Measurements from ENCODE around the gene ARPC1A. TPM values are rescaled to one million over a fixed set of nuclear protein-coding genes. Genes with fewer than 3 reads are reported as not detected.

ARPC1A gene
- polyA plus RNA-seq, 1 of the 3 experiments (the other 2 are of a cell fraction) = 306 TPM

- WGBS (ENCODE audit: low lambda C conversion rate) = 91% methylated on average over 5 of the region's 5 CpGs
Measured at GRCh38 chr7:99296471-99296870, 29.2 kb upstream of the ARPC1A start.

More at GRCh38 chr7:99296471-99296870, 29.2 kb upstream of the ARPC1A start:
- Histone ChIP-seq H3K4me2 (no peak overlapping the region), H3K4me3 (ENCODE audit: low read depth in 2 of 2, low read length in 1 of 2) (no peak overlapping the region), H3K9me3 (no peaks in the 10 kb centered on the region), H3K4me1 (ENCODE audit: control insufficient read depth in 1 of 2, insufficient read depth in 2 of 2, low read depth in 1 of 2, low read length in 1 of 2) (no peaks in the 10 kb centered on the region), H4K20me1 (ENCODE audit: insufficient read depth) (no peaks in the 10 kb centered on the region), H3K27me3 (ENCODE audit: insufficient read depth) (no peaks in the 10 kb centered on the region), H3F3A (replicated peaks; ENCODE audit: insufficient read depth) (no peaks in the 10 kb centered on the region), H3K9ac (no peak overlapping the region), H3K9me2 (no peaks in the 10 kb centered on the region), H3K27ac (ENCODE audit: low read depth in 2 of 2, low read length in 1 of 2) (no peak overlapping the region), H2AFZ (ENCODE audit: low read depth) (no peak overlapping the region), H3K79me2 (ENCODE audit: insufficient read depth) (no peaks in the 10 kb centered on the region), H3K36me3 (replicated peaks in 1 of 2; ENCODE audit: control insufficient read depth in 1 of 2, insufficient read depth in 2 of 2, low read length in 1 of 2) (no peaks in the 10 kb centered on the region)
- no peak for DNase-seq
- CTCF ChIA-PET = interaction anchor here (1.6 to 2.8 kb wide), 2 partner anchors 16 to 256 kb away, joined by 6 to 10 read pairs; no protein-coding TSS in a partner anchor
- POLR2A ChIA-PET = no interaction called here
- TF ChIP-seq EP300 (IDR thresholded peaks at IDR 0.05; ENCODE audit: borderline replicate concordance in 1 of 2, low read depth in 1 of 2, low read length in 1 of 2) = no peak
- TF ChIP-seq POLR2AphosphoS5 (IDR thresholded peaks at IDR 0.05; ENCODE audit: low read depth, low read length) = no peak
- no peak for TF ChIP-seq CTCF (IDR thresholded peaks at IDR 0.05)
- TF ChIP-seq, protein P1, sequence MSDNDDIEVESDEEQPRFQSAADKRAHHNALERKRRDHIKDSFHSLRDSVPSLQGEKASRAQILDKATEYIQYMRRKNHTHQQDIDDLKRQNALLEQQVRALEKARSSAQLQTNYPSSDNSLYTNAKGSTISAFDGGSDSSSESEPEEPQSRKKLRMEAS (IDR thresholded peaks at IDR 0.05; ENCODE audit: low read depth) = no peak
- no peak for TF ChIP-seq FOSL2 (IDR thresholded peaks at IDR 0.05; ENCODE audit: borderline replicate concordance, low read depth)
- no peak for TF ChIP-seq SIN3A (IDR thresholded peaks at IDR 0.05; ENCODE audit: borderline replicate concordance, low read depth, low read length)
- no peak for TF ChIP-seq RFX5 (IDR thresholded peaks at IDR 0.05; ENCODE audit: low read length)
- no peak for TF ChIP-seq MXI1 (IDR thresholded peaks at IDR 0.05; ENCODE audit: low read depth, low read length)
- TF ChIP-seq MEF2A (IDR thresholded peaks at IDR 0.05; ENCODE audit: borderline replicate concordance, low read depth) = no peak
- no peak for TF ChIP-seq TAF1 (IDR thresholded peaks at IDR 0.05; ENCODE audit: borderline replicate concordance, low read depth, low read length)
- TF ChIP-seq, protein P2, sequence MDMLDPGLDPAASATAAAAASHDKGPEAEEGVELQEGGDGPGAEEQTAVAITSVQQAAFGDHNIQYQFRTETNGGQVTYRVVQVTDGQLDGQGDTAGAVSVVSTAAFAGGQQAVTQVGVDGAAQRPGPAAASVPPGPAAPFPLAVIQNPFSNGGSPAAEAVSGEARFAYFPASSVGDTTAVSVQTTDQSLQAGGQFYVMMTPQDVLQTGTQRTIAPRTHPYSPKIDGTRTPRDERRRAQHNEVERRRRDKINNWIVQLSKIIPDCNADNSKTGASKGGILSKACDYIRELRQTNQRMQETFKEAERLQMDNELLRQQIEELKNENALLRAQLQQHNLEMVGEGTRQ (IDR thresholded peaks at IDR 0.05; ENCODE audit: borderline replicate concordance, low read depth, low read length) = no peak
- TF ChIP-seq, protein P3, sequence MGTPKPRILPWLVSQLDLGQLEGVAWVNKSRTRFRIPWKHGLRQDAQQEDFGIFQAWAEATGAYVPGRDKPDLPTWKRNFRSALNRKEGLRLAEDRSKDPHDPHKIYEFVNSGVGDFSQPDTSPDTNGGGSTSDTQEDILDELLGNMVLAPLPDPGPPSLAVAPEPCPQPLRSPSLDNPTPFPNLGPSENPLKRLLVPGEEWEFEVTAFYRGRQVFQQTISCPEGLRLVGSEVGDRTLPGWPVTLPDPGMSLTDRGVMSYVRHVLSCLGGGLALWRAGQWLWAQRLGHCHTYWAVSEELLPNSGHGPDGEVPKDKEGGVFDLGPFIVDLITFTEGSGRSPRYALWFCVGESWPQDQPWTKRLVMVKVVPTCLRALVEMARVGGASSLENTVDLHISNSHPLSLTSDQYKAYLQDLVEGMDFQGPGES (IDR thresholded peaks at IDR 0.05; ENCODE audit: low read depth, low read length) = no peak
- TF ChIP-seq SMC3 (IDR thresholded peaks at IDR 0.05; ENCODE audit: low read depth, low read length) = no peak
- TF ChIP-seq REST (IDR thresholded peaks at IDR 0.05; ENCODE audit: low read depth, low read length) = no peak
- TF ChIP-seq RCOR1 (IDR thresholded peaks at IDR 0.05; ENCODE audit: low read length) = no peak
- no peak for TF ChIP-seq RXRA (IDR thresholded peaks at IDR 0.05; ENCODE audit: borderline replicate concordance, low read depth)
- no peak for TF ChIP-seq ELF1 (IDR thresholded peaks at IDR 0.05)

Measured in SK-N-SH (cell line).